ENCODE measurements around the gene FMNL3.

FMNL3 gene

GRCh38 chr12:49588281-49588680 is 118.9 kb downstream of the FMNL3 start:
- no peak for DNase-seq

GRCh38 chr12:49587174-49587908 is 119.9 kb downstream of the FMNL3 start:
- DNase-seq = no peak
